HepG2 (cell line): ENCODE data around the gene PLSCR1. TPM values are rescaled to one million over a fixed set of nuclear protein-coding genes. Genes with fewer than 3 reads are reported as not detected.

Experiments used
- ARID3A ChIP-seq: IDR thresholded peaks from 2 replicates; pipeline ENCODE4 v1.6.1; 2012; ENCODE audit warnings: low read depth, low read length, improper control_type of control experiment
- CBX5 ChIP-seq: sonication (generic); formaldehyde crosslinking; IDR thresholded peaks from 2 replicates; pipeline ENCODE4 v1.4.0; 2020; ENCODE audit warnings: missing genetic modification reagents, borderline replicate concordance
- HINFP ChIP-seq: sonication (generic); formaldehyde crosslinking; IDR thresholded peaks from 2 replicates; pipeline ENCODE4 v1.4.0; 2020; ENCODE audit warnings: low read depth, mild to moderate bottlenecking, missing genetic modification reagents
- HMG20A ChIP-seq: IDR thresholded peaks from 2 replicates; pipeline ENCODE4 v1.6.1; 2016; ENCODE audit warnings: borderline replicate concordance
- MXD3 ChIP-seq: IDR thresholded peaks from 2 replicates; pipeline ENCODE4 v1.6.1; 2016; ENCODE audit warnings: mild to moderate bottlenecking, missing biosample characterization, missing genetic modification reagents
- SIN3B ChIP-seq: fragments of 150-350 bp; IDR thresholded peaks from 2 replicates; pipeline ENCODE4 v1.6.1; 2014; ENCODE audit warnings: low read length
- SNAI1 ChIP-seq: sonication (generic); formaldehyde crosslinking; IDR thresholded peaks from 2 replicates; pipeline ENCODE4 v1.5.0; 2020; ENCODE audit warnings: mild to moderate bottlenecking, missing genetic modification reagents, borderline replicate concordance
- SNRNP70 ChIP-seq: fragments of 200-400 bp; formaldehyde crosslinking; IDR thresholded peaks from 2 replicates; pipeline ENCODE4 v1.6.1; 2017; ENCODE audit warnings: mild to moderate bottlenecking, low read depth, low read length, moderate library complexity
- SRSF1 ChIP-seq: fragments of 200-400 bp; formaldehyde crosslinking; optimal IDR thresholded peaks from 2 replicates; pipeline ENCODE3; 2017; ENCODE audit warnings: mild to moderate bottlenecking, low read depth, low read length, moderate library complexity
- TBL1XR1 ChIP-seq: fragments of 150-350 bp; IDR thresholded peaks from 2 replicates; pipeline ENCODE4 v1.6.1; 2014; ENCODE audit warnings: borderline replicate concordance, low read length; ENCODE audit not compliant: partially characterized antibody
- TFE3 ChIP-seq: IDR thresholded peaks from 2 replicates; pipeline ENCODE4 v1.6.1; 2016
- TGIF2 ChIP-seq: IDR thresholded peaks from 2 replicates; pipeline ENCODE4 v1.6.1; 2016; ENCODE audit warnings: control low read depth, missing compliant biosample characterization
- THAP8 ChIP-seq: sonication (generic); formaldehyde crosslinking; IDR thresholded peaks from 2 replicates; pipeline ENCODE4 v1.5.1; 2020; ENCODE audit warnings: missing genetic modification reagents, mild to moderate bottlenecking, borderline replicate concordance
- ZBTB7B ChIP-seq: sonication (generic); formaldehyde crosslinking; IDR thresholded peaks from 2 replicates; pipeline ENCODE4 v1.4.0; 2020; ENCODE audit warnings: missing genetic modification reagents
- ZFP91 ChIP-seq: sonication (generic); formaldehyde crosslinking; IDR thresholded peaks from 2 replicates; pipeline ENCODE4 v1.9.0; 2022; ENCODE audit warnings: missing genetic modification reagents, mild to moderate bottlenecking, borderline replicate concordance
- ZMYM4 ChIP-seq: sonication (generic); formaldehyde crosslinking; IDR thresholded peaks from 2 replicates; pipeline ENCODE4 v1.8.1; 2023; ENCODE audit warnings: mild to moderate bottlenecking, missing genetic modification reagents
- ZNF274 ChIP-seq: sonication (generic); formaldehyde crosslinking; IDR thresholded peaks from 2 replicates; pipeline ENCODE4 v1.5.1; 2020; ENCODE audit warnings: mild to moderate bottlenecking, missing genetic modification reagents
- ZNF382 ChIP-seq: sonication (generic); formaldehyde crosslinking; IDR thresholded peaks from 2 replicates; pipeline ENCODE4 v1.5.0; 2020; ENCODE audit warnings: missing genetic modification reagents, mild to moderate bottlenecking, borderline replicate concordance
- ZNF496 ChIP-seq: sonication (generic); formaldehyde crosslinking; IDR thresholded peaks from 2 replicates; pipeline ENCODE4 v1.8.1; 2023; ENCODE audit warnings: mild to moderate bottlenecking, moderate library complexity, missing genetic modification reagents; ENCODE audit not compliant: insufficient replicate concordance
- ZNF557 ChIP-seq: sonication (generic); formaldehyde crosslinking; IDR thresholded peaks from 2 replicates; pipeline ENCODE4 v1.4.0; 2020; ENCODE audit warnings: missing genetic modification reagents
- ZNF629 ChIP-seq: sonication (generic); formaldehyde crosslinking; conservative IDR thresholded peaks from 2 replicates; pipeline ENCODE4 v1.5.0; 2020; ENCODE audit warnings: missing genetic modification reagents
- polyA plus RNA-seq, 8 experiments: library from polyadenylated mRNA; depleted of rRNA in 3 of 8; stranded (reverse) in 7 of 8; unstranded in 1 of 8; fragments of >200 nt; fragmentation: Illumina TruSeq in 4 of 8; extraction: Trizol in 4 of 8; gene quantifications; 2 replicates each; pipeline versions ENCODE4 v1.2.1 to v1.2.3, GENCODE V29; 2011 to 2016; ENCODE audit warnings: low read depth in 4 of 8, missing spikeins in 1 of 8, mixed read lengths in 1 of 8; ENCODE audit not compliant: insufficient read depth in 1 of 8
- total RNA-seq, 5 experiments: library from RNA; depleted of rRNA; stranded (reverse); fragments of >200 nt; fragmentation: Illumina TruSeq; extraction: Trizol; gene quantifications; 2 replicates each; pipeline ENCODE4 v1.2.3, GENCODE V29; 2016; ENCODE audit warnings: low read depth in 1 of 5

Gene PLSCR1
- total and polyA plus RNA-seq, 2 of the 13 experiments (the other 11 are each of a cell fraction or from before 2014, with no cell fraction given) = 33.8 to 34.1 TPM

- TF ChIP-seq THAP8 (peak; percentile 89; the same call in 1 of the 2 replicates), ZNF496 (CRISPR knock-in tag) (no peak), ZBTB7B (no peak; the same call in 1 of the 2 replicates), ZFP91 (CRISPR knock-in tag) (peak; percentile 72; the same call in 1 of the 2 replicates), HINFP (CRISPR knock-in tag) (no peak), HMG20A (CRISPR knock-in tag) (peak; percentile 37; the same call in 1 of the 2 replicates), ZNF274 (CRISPR knock-in tag) (0 out of 2 replicates have a peak, but pooled peaks have one; percentile 68), MXD3 (CRISPR knock-in tag) (no peak), ZNF557 (CRISPR knock-in tag) (no peak), TFE3 (CRISPR knock-in tag) (peak; percentile 62), TBL1XR1 (no peak), ZMYM4 (peak; percentile 82), SNRNP70 (no peak), CBX5 (CRISPR knock-in tag) (0 out of 2 replicates have a peak, but pooled peaks have one; percentile 60), ZNF629 (no peak), SRSF1 (peak; percentile 89), TGIF2 (CRISPR knock-in tag) (peak; percentile 43; the same call in 1 of the 2 replicates), SIN3B (no peak), SNAI1 (CRISPR knock-in tag) (0 out of 2 replicates have a peak, but pooled peaks have one; percentile 66), ARID3A (no peak), ZNF382 (CRISPR knock-in tag) (no peak)
Measured at GRCh38 chr3:146544002-146544928, at the start of gene PLSCR1 (continued).
